Kidney tubule cell (primary cell): ENCODE measurements around the gene DNM1.

ENCODE experiments used
- DNase-seq: peaks from one replicate; pipeline ENCODE4 v3.0.0-alpha.2; 2018; ENCODE audit warnings: low spot score

DNM1 gene

GRCh38 chr9:128276574-128277270, 73.5 kb downstream of the DNM1 start:
- peak; percentile 40 for DNase-seq

GRCh38 chr9:128279088-128280073, 76.2 kb downstream of the DNM1 start:
- peak; percentile 70 for DNase-seq

GRCh38 chr9:128280084-128280622, 77.0 kb downstream of the DNM1 start:
- DNase-seq: no peak

GRCh38 chr9:128282500-128282899, 79.3 kb downstream of the DNM1 start:
- peak; percentile 42 for DNase-seq

GRCh38 chr9:128285033-128285784, 82.0 kb downstream of the DNM1 start:
- DNase-seq: no peak

- no peak for DNase-seq
These were observed 83.3 kb downstream of the DNM1 start for GRCh38 chr9:128286440-128286839.

GRCh38 chr9:128288273-128289004, 85.3 kb downstream of the DNM1 start:
- DNase-seq: no peak

GRCh38 chr9:128292009-128292408, 88.8 kb downstream of the DNM1 start:
- no peak for DNase-seq

GRCh38 chr9:128293091-128293490, 89.9 kb downstream of the DNM1 start:
- no peak for DNase-seq

- no peak for DNase-seq
These were observed 91.0 kb downstream of the DNM1 start for GRCh38 chr9:128294142-128294541.

GRCh38 chr9:128296340-128297220, 93.4 kb downstream of the DNM1 start:
- DNase-seq: no peak

- DNase-seq: no peak
These were observed 94.1 kb downstream of the DNM1 start for GRCh38 chr9:128297221-128297773.

- no peak for DNase-seq
These were observed 95.6 kb downstream of the DNM1 start for GRCh38 chr9:128298535-128299482.

GRCh38 chr9:128304136-128304970, 101.2 kb downstream of the DNM1 start:
- no peak for DNase-seq
